Karpas-422 (cell line): ENCODE data around the gene ZXDB. TPM values are rescaled to one million over a fixed set of nuclear protein-coding genes. Genes with fewer than 3 reads are reported as not detected.
"Not testable (repeated sequence)": the region's sequence is repeated elsewhere in the genome, so short reads cannot be mapped to it uniquely, and the experiment has no call there.

Experiments used
- DNase-seq: peaks from one replicate; pipeline ENCODE4 v3.0.0-alpha.2; 2015
- H2AFZ ChIP-seq: fragments of 200-600 bp; sonication (generic); 2 replicates; pipeline ENCODE4 v1.6.1; 2014; ENCODE audit warnings: antibody characterized with exemption, low read length, mixed read lengths
- H3K27ac ChIP-seq: fragments of 200-600 bp; sonication (generic); 2 replicates; pipeline ENCODE4 v1.5.1; 2014; ENCODE audit warnings: mild to moderate bottlenecking, low read length, moderate library complexity
- H3K27me3 ChIP-seq: fragments of 200-600 bp; sonication (generic); 2 replicates; pipeline ENCODE4 v1.6.1; 2014; ENCODE audit warnings: low read length, mixed read lengths
- H3K36me3 ChIP-seq: fragments of 200-600 bp; sonication (generic); 2 replicates; pipeline ENCODE4 v1.6.1; 2014; ENCODE audit warnings: low read length, mixed read lengths; ENCODE audit not compliant: insufficient read depth
- H3K4me1 ChIP-seq: fragments of 200-600 bp; sonication (generic); 2 replicates; pipeline ENCODE4 v1.6.1; 2014; ENCODE audit warnings: mild to moderate bottlenecking, low read length, mixed read lengths
- H3K4me2 ChIP-seq: fragments of 200-600 bp; sonication (generic); 2 replicates; pipeline ENCODE4 v1.6.1; 2014; ENCODE audit warnings: low read length, low read depth, mild to moderate bottlenecking; ENCODE audit not compliant: poor library complexity, severe bottlenecking
- H3K4me3 ChIP-seq: fragments of 200-600 bp; sonication (generic); 2 replicates; pipeline ENCODE4 v1.5.1; 2014; ENCODE audit warnings: mild to moderate bottlenecking, antibody characterized with exemption, low read length, mixed read lengths
- H3K79me2 ChIP-seq: fragments of 200-600 bp; sonication (generic); 2 replicates; pipeline ENCODE4 v1.6.1; 2014; ENCODE audit warnings: mild to moderate bottlenecking, low read length, mixed read lengths
- H3K9ac ChIP-seq: fragments of 200-600 bp; sonication (generic); 2 replicates; pipeline ENCODE4 v1.6.0; 2014; ENCODE audit warnings: low read length
- H3K9me2 ChIP-seq: fragments of 200-600 bp; sonication (generic), shearing (Covaris generic); replicated peaks from 2 replicates; pipeline ENCODE4 v1.6.0; 2014; ENCODE audit warnings: mild to moderate bottlenecking, low read length, moderate library complexity; ENCODE audit not compliant: insufficient read depth
- H3K9me3 ChIP-seq: fragments of 300-700, 200-600 bp; sonication (generic); 2 replicates; pipeline ENCODE4 v1.6.1; 2014; ENCODE audit warnings: low read length, mixed read lengths
- H4K20me1 ChIP-seq: fragments of 200-600 bp; sonication (generic); 2 replicates; pipeline ENCODE4 v1.6.1; 2014; ENCODE audit warnings: mild to moderate bottlenecking, antibody characterized with exemption, low read length, low read depth; ENCODE audit not compliant: insufficient read depth
- total RNA-seq: library from RNA; depleted of rRNA; stranded (reverse); fragments of >200 nt; shearing (Covaris generic); gene quantifications from 2 replicates; pipeline ENCODE4 v1.2.3, GENCODE V29; 2014; ENCODE audit warnings: low replicate concordance

Gene ZXDB
- total RNA-seq, 1 experiment from 2014 or later = 13.6 TPM

GRCh38 chrX:57592160-57592893, 516 bp downstream of the ZXDB start:
- peak; percentile 42 for DNase-seq
- H3K4me2 ChIP-seq = peak overlapping the region; percentile 49
- not testable (repeated sequence) for H3K9me3 ChIP-seq, H3K9me2 ChIP-seq, H3K27ac ChIP-seq, H3K27me3 ChIP-seq, H2AFZ ChIP-seq, H4K20me1 ChIP-seq, H3K36me3 ChIP-seq
- peak overlapping the region; percentile 69 for H3K9ac ChIP-seq
- H3K79me2 ChIP-seq = peaks cover 19% of the 10 kb centered on the region
- H3K4me1 ChIP-seq = peaks cover 10% of the 10 kb centered on the region
- H3K4me3 ChIP-seq = peak overlapping the region; percentile 65; the same call in 1 of the 2 replicates

DNA sequence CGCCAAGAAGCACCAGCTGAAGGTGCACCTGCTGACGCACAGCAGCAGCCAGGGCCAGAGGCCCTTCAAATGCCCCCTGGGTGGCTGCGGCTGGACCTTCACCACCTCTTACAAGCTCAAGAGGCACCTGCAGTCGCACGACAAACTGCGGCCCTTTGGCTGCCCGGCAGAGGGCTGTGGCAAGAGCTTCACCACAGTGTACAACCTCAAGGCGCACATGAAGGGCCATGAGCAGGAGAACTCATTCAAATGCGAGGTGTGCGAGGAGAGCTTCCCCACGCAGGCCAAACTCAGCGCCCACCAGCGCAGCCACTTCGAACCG, 1.0 kb downstream of the ZXDB start:
- H2AFZ ChIP-seq, H3K36me3 ChIP-seq, H3K9me2 ChIP-seq, H3K9me3 ChIP-seq, H3K27ac ChIP-seq, H3K27me3 ChIP-seq, DNase-seq, H4K20me1 ChIP-seq: not testable (repeated sequence)
- peak overlapping the region; percentile 69 for H3K9ac ChIP-seq
- H3K4me1 ChIP-seq = peaks cover 10% of the 10 kb centered on the region
- peak overlapping the region; percentile 49 for H3K4me2 ChIP-seq
- peaks cover 19% of the 10 kb centered on the region for H3K79me2 ChIP-seq
- H3K4me3 ChIP-seq = peak overlapping the region; percentile 65; the same call in 1 of the 2 replicates

- Histone ChIP-seq H3K27me3 (no peaks in the 10 kb centered on the region), H3K4me2 (peak overlapping the region; percentile 20), H3K9ac (no peak overlapping the region), H3K9me3 (no peaks in the 10 kb centered on the region), H3K4me1 (peaks cover 10% of the 10 kb centered on the region), H3K9me2 (no peaks in the 10 kb centered on the region), H3K36me3 (no peaks in the 10 kb centered on the region), H3K4me3 (no peak overlapping the region), H2AFZ (no peak overlapping the region), H4K20me1 (peaks cover 4% of the 10 kb centered on the region; the same call in 1 of the 2 replicates), H3K27ac (no peak overlapping the region), H3K79me2 (peaks cover 19% of the 10 kb centered on the region)
- DNase-seq = no peak
Observed at GRCh38 chrX:57595381-57595811, 3.6 kb downstream of the ZXDB start.

DNA sequence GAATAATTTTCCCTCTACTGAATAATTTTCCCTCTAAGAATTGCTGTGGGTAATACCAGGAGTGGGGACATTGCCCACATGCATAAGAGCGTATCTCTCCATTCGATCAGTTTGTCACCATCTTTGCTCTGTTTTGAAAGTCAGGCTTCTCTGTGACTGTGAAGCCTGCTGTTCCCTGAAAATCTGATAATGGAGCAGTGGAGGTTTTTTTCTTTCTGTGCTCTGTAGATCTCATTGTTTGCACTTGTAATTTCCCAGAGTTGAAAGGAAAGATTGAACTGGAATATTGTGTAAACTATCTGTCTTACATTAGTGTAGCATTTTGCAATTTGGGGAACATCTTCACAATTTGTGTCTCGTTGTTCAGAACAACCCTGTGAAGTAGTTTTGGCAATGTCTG, 4.3 kb downstream of the ZXDB start:
- no peak overlapping the region for H3K9ac ChIP-seq
- H3K27me3 ChIP-seq = no peaks in the 10 kb centered on the region
- H3K4me1 ChIP-seq = peaks cover 7% of the 10 kb centered on the region
- no peaks in the 10 kb centered on the region for H3K9me2 ChIP-seq
- H3K27ac ChIP-seq = no peak overlapping the region
- no peak for DNase-seq
- H3K36me3 ChIP-seq = no peaks in the 10 kb centered on the region
- no peak overlapping the region for H3K4me2 ChIP-seq
- H3K9me3 ChIP-seq = no peaks in the 10 kb centered on the region
- H2AFZ ChIP-seq = no peak overlapping the region
- H4K20me1 ChIP-seq = peaks cover 4% of the 10 kb centered on the region; the same call in 1 of the 2 replicates
- peaks cover 19% of the 10 kb centered on the region for H3K79me2 ChIP-seq
- no peak overlapping the region for H3K4me3 ChIP-seq

DNA sequence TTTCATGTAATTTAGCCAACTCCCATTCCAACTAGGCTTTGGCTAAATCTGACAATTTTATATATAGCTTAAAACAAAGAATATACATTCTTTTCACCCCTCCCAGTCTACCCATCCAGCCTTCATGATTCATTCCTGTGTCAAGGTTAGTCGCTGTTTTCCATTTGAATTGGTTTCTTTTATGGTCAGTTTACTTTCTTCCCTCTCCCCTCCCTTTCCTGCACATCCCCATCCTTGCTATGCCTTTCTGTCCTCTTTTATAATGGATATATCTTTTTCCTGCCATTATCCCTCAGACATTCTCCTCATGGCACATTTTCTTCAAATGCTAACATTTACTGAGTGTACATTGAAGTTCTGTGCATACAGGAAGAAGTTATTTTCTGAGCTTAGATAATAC, 4.7 kb downstream of the ZXDB start:
- Histone ChIP-seq H3K4me1 (peaks cover 4% of the 10 kb centered on the region), H3K9me2 (no peaks in the 10 kb centered on the region), H3K4me3 (no peak overlapping the region), H3K27ac (no peak overlapping the region), H4K20me1 (peaks cover 4% of the 10 kb centered on the region; the same call in 1 of the 2 replicates), H3K9ac (no peak overlapping the region), H3K4me2 (no peak overlapping the region), H2AFZ (no peak overlapping the region), H3K9me3 (no peaks in the 10 kb centered on the region), H3K27me3 (no peaks in the 10 kb centered on the region), H3K79me2 (peaks cover 19% of the 10 kb centered on the region), H3K36me3 (no peaks in the 10 kb centered on the region)
- no peak for DNase-seq

- no peak for DNase-seq
- Histone ChIP-seq H2AFZ (no peak overlapping the region), H3K79me2 (no peaks in the 10 kb centered on the region), H3K27me3 (no peaks in the 10 kb centered on the region), H3K9me2 (no peaks in the 10 kb centered on the region), H3K36me3 (no peaks in the 10 kb centered on the region), H3K27ac (no peak overlapping the region), H3K4me1 (no peaks in the 10 kb centered on the region), H3K4me3 (no peak overlapping the region), H3K9me3 (no peaks in the 10 kb centered on the region), H3K9ac (no peak overlapping the region), H3K4me2 (no peak overlapping the region), H4K20me1 (no peaks in the 10 kb centered on the region)
Observed at GRCh38 chrX:57607295-57608187, 15.7 kb downstream of the ZXDB start.

DNA sequence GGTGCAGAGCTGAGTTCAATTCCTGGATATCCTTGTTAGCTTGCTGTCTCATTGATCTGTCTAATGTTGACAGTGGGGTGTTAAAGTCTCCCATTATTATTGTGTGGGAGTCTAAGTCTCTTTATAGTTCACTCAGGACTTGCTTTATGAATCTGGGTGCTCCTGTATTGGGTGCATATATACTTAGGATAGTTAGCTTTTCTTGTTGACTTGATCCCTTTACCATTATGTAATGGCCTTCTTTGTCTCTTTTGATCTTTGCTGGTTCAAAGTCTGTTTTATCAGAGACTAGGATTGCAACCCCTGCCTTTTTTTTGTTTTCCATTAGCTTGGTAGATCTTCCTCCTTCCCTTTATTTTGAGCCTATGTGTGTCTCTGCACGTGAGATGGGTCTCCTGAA, 21.5 kb downstream of the ZXDB start:
- H4K20me1 ChIP-seq, H3K79me2 ChIP-seq, H3K9ac ChIP-seq, H3K9me2 ChIP-seq, H3K4me1 ChIP-seq, H3K27me3 ChIP-seq, H3K9me3 ChIP-seq, H2AFZ ChIP-seq, H3K27ac ChIP-seq, H3K4me2 ChIP-seq, H3K4me3 ChIP-seq, H3K36me3 ChIP-seq, DNase-seq: not testable (repeated sequence)

DNA sequence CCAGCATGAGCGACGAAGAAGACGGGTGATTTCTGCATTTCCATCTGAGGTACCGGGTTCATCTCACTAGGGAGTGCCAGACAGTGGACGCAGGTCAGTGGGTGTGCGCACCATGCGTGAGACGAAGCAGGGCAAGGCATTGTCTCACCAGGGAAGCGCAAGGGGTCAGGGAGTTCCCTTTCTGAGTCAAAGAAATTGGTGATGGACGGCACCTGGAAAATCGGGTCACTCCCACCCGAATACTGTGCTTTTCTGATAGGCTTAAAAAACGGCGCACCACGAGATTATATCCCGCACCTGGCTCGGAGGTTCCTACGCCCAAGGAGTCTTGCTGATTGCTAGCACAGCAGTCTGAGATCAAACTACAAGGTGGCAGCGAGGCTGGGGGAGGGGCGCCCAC, 37.6 kb downstream of the ZXDB start:
- H3K36me3 ChIP-seq, H3K4me2 ChIP-seq, H2AFZ ChIP-seq, H3K9me3 ChIP-seq, H3K9ac ChIP-seq, H3K27me3 ChIP-seq, H3K9me2 ChIP-seq, H3K4me3 ChIP-seq, H3K27ac ChIP-seq, H3K79me2 ChIP-seq, H4K20me1 ChIP-seq, H3K4me1 ChIP-seq, DNase-seq: not testable (repeated sequence)
